HUES64 (cell line): ENCODE data around the gene FRA10AC1.

ENCODE experiments used
- H3K27ac ChIP-seq: 2 replicates; pipeline ENCODE4 v1.7.0; 2013; ENCODE audit warnings: low read depth, low read length, inconsistent platforms
- H3K27me3 ChIP-seq: 2 replicates; pipeline ENCODE4 v1.6.1; 2013; ENCODE audit warnings: mild to moderate bottlenecking, low read length; ENCODE audit not compliant: insufficient read depth
- H3K36me3 ChIP-seq: 2 replicates; pipeline ENCODE4 v1.6.1; 2013; ENCODE audit warnings: mild to moderate bottlenecking, low read length; ENCODE audit not compliant: insufficient read depth
- H3K4me1 ChIP-seq: 2 replicates; pipeline ENCODE4 v1.6.1; 2013; ENCODE audit warnings: mild to moderate bottlenecking, low read length, moderate library complexity; ENCODE audit not compliant: insufficient read depth
- H3K4me3 ChIP-seq: 2 replicates; pipeline ENCODE4 v1.5.1; 2013; ENCODE audit warnings: mild to moderate bottlenecking, low read length, moderate library complexity
- H3K9ac ChIP-seq: 2 replicates; pipeline ENCODE4 v1.6.1; 2013; ENCODE audit warnings: mild to moderate bottlenecking, low read depth, low read length
- H3K9me3 ChIP-seq: 2 replicates; pipeline ENCODE4 v1.6.1; 2013; ENCODE audit warnings: low read depth, low read length; ENCODE audit not compliant: insufficient read depth
- WGBS: fragments of 150-250, 120-280 bp; methylation state at CpG from one replicate; pipeline ENCODE4 v1.1.7; 2013; ENCODE audit warnings: missing lambda C conversion rate; 5-methylcytosine and 5-hydroxymethylcytosine counted together

FRA10AC1 gene

DNA sequence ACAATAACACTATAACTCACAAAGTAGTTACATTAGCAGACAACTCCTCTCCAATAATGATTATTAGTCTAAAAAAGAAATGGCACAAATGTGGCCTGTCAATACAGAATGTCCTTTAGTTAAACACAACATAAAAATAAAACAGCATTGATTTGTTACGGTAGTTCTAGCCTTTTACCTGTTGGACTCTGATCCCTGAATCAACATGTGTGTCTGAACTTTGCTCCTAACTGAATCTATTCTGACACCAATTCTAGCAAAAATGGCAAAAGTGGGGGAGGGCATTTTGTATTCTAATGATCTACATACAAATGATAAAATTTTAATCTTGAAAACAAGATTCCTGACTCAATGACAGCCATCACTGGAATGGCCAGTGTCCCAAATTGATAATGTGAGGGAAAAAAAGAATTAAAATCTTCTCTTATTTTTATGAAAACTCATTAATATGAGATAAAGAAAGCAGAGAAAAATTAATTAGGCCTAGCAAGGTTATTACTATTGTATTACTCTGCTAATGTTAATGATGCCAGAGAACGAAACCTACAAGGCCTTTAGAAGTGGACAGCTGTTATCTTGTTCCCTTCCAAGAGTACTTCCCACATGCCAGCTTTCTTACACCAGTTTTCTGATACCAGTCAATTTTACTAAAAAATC, 30.2 kb downstream of the FRA10AC1 start:
- H3K4me3 ChIP-seq = no peak overlapping the region
- H3K9ac ChIP-seq = no peak overlapping the region
- no peaks in the 10 kb centered on the region for H3K4me1 ChIP-seq
- H3K36me3 ChIP-seq = peaks cover 91% of the 10 kb centered on the region
- no peaks in the 10 kb centered on the region for H3K9me3 ChIP-seq
- H3K27me3 ChIP-seq = no peaks in the 10 kb centered on the region
- 93% methylated on average over 2 of the region's 2 CpGs for WGBS
- H3K27ac ChIP-seq = no peak overlapping the region

DNA sequence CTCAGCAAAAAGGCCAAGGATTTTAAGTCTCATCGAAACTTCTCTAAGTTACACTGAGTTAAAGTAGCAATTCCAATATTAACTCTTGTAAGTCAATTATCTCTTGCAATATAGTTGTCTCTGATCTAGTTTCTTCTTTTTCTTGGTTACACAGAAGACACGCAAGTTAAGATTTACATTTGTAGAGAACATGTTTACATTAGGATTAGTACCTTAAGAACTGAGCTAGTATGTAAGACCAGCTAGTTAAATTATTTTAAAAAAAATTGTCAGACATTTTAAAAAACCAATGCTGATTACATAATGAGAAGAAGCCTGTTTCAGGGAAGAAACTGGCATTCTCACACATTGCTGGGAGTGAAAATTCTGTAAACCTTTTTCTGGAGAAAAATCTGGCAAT, 31.4 kb downstream of the FRA10AC1 start:
- no peaks in the 10 kb centered on the region for H3K4me1 ChIP-seq
- no peak overlapping the region for H3K4me3 ChIP-seq
- peaks cover 87% of the 10 kb centered on the region for H3K36me3 ChIP-seq
- 95% methylated on average over 1 of the region's 2 CpGs for WGBS
- H3K27me3 ChIP-seq = no peaks in the 10 kb centered on the region
- no peaks in the 10 kb centered on the region for H3K9me3 ChIP-seq
- no peak overlapping the region for H3K27ac ChIP-seq
- no peak overlapping the region for H3K9ac ChIP-seq

DNA sequence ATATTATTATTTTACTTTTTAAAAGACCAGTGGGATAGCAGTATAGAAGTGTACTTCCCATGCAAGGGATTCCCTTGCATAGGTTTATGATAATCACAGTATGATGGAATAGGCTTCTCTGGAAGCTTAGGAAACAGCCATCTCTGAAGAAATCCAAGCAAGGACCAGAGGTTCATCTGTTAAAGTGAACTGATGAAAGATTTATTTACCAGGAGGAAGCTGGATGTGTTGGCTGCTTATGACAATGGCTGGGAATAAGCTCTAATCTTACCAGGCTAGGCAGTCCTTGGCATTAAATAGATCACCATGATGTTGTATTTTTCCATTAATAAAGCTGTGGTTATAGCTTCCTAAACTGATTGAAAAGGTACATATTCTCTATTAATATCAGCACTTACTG, 32.0 kb downstream of the FRA10AC1 start:
- Histone ChIP-seq H3K36me3 (peaks cover 85% of the 10 kb centered on the region), H3K9ac (no peak overlapping the region), H3K4me3 (no peak overlapping the region), H3K9me3 (no peaks in the 10 kb centered on the region), H3K27ac (no peak overlapping the region), H3K4me1 (no peaks in the 10 kb centered on the region), H3K27me3 (no peaks in the 10 kb centered on the region)

DNA sequence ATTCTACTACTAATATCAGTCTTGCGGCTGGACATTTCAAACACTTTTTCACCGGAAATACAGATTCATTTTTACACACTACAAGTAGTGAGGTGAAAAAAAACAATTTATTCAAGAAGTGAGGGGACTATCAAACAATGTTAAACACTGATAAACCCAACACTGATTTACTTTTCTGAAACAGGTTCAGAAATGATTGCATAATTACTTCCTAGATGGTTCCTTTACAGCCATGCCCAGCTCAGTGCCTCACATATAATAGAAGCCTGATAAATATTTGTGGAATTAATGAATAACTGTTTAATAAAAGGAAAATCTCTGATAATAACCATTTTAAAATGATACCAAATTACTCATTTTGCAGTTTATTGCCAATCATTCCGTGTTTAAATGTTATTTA, 34.6 kb downstream of the FRA10AC1 start:
- H3K4me3 ChIP-seq = no peak overlapping the region
- no peak overlapping the region for H3K9ac ChIP-seq
- no peak overlapping the region for H3K27ac ChIP-seq
- H3K9me3 ChIP-seq = no peaks in the 10 kb centered on the region
- H3K4me1 ChIP-seq = no peaks in the 10 kb centered on the region
- H3K27me3 ChIP-seq = no peaks in the 10 kb centered on the region
- WGBS = 100% methylated on average over 1 of the region's 3 CpGs
- H3K36me3 ChIP-seq = peaks cover 61% of the 10 kb centered on the region

DNA sequence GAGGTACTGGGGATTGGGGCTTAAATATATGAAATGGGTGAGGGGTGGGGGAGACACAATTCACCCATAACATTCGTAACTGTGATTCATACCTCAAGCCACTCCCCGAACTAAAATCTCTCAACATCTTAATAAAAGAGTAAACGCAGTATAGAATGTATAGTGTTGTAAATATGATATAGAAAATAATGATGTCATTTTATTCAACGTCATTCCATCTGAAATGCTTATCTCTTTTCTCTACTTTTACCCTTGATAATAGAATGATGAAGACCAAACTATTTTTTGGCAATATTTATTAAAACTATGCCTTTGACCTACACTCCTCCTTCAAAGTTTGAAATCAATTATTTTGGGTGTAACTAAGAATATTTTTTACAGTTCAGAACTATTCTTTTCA, 36.4 kb downstream of the FRA10AC1 start:
- Histone ChIP-seq H3K27me3 (no peaks in the 10 kb centered on the region), H3K4me1 (no peaks in the 10 kb centered on the region), H3K36me3 (peaks cover 48% of the 10 kb centered on the region), H3K9me3 (no peaks in the 10 kb centered on the region), H3K4me3 (no peak overlapping the region), H3K9ac (no peak overlapping the region), H3K27ac (no peak overlapping the region)
- WGBS = no CpG with 5 or more reads among the region's 4 CpGs

DNA sequence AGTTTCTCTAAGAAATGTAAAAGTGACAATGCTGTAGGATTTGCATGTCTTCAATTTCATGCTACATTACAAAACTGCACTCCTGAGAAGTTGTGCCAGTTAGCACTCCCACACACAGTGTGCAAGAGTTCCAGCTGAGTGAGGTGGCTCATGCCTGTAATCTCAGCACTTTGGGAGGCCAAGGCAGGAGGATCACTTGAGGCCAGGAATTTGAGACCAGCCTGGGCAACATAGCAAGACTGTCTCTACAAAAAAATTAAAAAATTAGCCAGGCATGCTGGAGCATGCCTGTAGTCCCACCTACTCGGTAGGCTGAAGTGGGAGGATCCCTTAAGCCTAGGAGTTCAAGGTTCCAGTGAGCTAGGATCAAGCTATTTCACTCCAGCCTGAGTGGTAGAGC, 44.6 kb downstream of the FRA10AC1 start:
- WGBS = 68% methylated on average over 1 of the region's 1 CpG
- Histone ChIP-seq H3K9ac (no peak overlapping the region), H3K36me3 (no peaks in the 10 kb centered on the region), H3K4me1 (no peaks in the 10 kb centered on the region), H3K27me3 (no peaks in the 10 kb centered on the region), H3K9me3 (no peaks in the 10 kb centered on the region), H3K27ac (no peak overlapping the region), H3K4me3 (no peak overlapping the region)

DNA sequence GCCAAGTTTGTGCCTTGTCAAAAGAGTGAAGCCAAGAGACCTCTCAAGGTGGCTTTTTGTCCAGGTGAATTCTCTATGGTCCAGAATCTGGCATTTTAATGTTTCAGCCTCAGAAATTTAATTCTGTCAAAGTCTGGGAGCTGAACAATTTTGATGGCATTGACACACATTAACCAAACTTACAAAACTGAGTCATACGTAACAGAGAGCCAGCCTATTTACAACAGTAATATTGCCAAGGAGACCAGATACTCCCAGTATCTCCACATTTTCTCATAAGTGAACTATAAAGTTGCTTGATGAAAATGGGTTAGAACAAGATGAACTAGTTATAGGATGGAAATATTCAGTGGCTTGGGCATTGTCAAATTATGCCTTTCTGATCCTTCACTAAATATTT, 46.2 kb downstream of the FRA10AC1 start:
- H3K9me3 ChIP-seq = no peaks in the 10 kb centered on the region
- no peak overlapping the region for H3K9ac ChIP-seq
- no peak overlapping the region for H3K27ac ChIP-seq
- H3K4me1 ChIP-seq = no peaks in the 10 kb centered on the region
- no peak overlapping the region for H3K4me3 ChIP-seq
- H3K36me3 ChIP-seq = no peaks in the 10 kb centered on the region
- 100% methylated on average over 1 of the region's 1 CpG for WGBS
- no peaks in the 10 kb centered on the region for H3K27me3 ChIP-seq

DNA sequence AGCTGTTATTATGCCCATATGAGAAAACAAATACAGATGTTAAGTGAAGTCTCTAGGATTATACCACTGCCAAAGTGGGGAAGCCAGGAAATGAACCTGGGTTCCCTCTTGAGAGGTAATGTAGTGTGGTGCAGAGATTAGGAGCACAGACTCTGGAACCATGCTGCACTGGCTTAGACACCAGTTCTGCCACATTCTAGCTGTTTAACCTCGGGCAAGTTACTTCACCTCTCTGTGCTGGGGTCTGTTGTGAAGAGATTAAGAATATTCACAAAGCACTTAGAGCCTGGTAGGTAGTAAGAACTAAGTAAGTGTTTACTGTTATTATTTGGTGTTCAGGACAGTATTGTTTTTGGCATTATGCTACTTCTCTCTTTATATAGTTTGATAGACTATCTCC, 48.2 kb downstream of the FRA10AC1 start:
- 94% methylated on average over 1 of the region's 1 CpG for WGBS
- no peaks in the 10 kb centered on the region for H3K4me1 ChIP-seq
- no peaks in the 10 kb centered on the region for H3K9me3 ChIP-seq
- H3K36me3 ChIP-seq = no peaks in the 10 kb centered on the region
- H3K4me3 ChIP-seq = no peak overlapping the region
- H3K27ac ChIP-seq = no peak overlapping the region
- H3K9ac ChIP-seq = no peak overlapping the region
- no peaks in the 10 kb centered on the region for H3K27me3 ChIP-seq

DNA sequence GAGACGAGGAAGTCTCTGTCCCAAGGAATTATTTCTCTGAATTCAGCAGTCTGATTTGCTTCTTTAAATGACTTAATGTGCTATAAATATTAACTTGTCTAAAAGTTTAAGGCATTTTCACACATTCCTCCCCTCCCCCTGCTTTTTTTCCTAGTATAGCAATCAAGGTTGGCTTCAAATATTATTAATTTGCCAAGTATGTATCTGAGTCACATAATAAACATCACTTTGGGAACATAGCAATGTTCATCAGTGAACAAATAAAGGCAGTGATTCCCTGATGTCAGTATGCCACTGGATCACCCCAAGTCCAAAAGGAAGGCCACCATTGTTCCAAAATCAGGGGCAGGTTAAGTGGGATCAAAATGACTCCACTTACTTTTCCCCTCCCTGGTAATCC, 49.5 kb downstream of the FRA10AC1 start:
- H3K27me3 ChIP-seq = no peaks in the 10 kb centered on the region
- no peak overlapping the region for H3K9ac ChIP-seq
- no peaks in the 10 kb centered on the region for H3K4me1 ChIP-seq
- no peak overlapping the region for H3K4me3 ChIP-seq
- no peaks in the 10 kb centered on the region for H3K36me3 ChIP-seq
- no peak overlapping the region for H3K27ac ChIP-seq
- 100% methylated on average over 1 of the region's 1 CpG for WGBS
- no peaks in the 10 kb centered on the region for H3K9me3 ChIP-seq

DNA sequence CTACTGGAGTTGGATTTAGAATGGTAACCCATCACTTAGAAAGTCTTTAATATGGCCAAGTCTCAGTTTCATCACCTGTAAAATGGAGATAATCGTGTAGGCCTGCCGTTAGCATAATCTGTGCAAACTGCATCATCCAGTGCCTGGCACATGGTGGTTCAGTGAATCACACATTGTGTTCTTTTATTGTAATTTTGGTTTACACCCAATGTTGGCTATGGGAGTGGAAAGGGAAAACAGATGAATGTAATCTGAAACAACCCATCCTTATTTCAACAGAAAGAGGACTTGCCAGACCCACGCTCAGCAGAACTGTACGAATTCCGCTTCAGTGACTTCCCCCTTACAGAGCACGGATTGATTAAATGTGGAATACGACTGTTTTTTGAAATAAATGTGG, 62.6 kb downstream of the FRA10AC1 start:
- no peaks in the 10 kb centered on the region for H3K27me3 ChIP-seq
- H3K4me1 ChIP-seq = no peaks in the 10 kb centered on the region
- no peak overlapping the region for H3K27ac ChIP-seq
- no peaks in the 10 kb centered on the region for H3K36me3 ChIP-seq
- H3K4me3 ChIP-seq = no peak overlapping the region
- WGBS = 87% methylated on average over 7 of the region's 7 CpGs
- no peak overlapping the region for H3K9ac ChIP-seq
- no peaks in the 10 kb centered on the region for H3K9me3 ChIP-seq

DNA sequence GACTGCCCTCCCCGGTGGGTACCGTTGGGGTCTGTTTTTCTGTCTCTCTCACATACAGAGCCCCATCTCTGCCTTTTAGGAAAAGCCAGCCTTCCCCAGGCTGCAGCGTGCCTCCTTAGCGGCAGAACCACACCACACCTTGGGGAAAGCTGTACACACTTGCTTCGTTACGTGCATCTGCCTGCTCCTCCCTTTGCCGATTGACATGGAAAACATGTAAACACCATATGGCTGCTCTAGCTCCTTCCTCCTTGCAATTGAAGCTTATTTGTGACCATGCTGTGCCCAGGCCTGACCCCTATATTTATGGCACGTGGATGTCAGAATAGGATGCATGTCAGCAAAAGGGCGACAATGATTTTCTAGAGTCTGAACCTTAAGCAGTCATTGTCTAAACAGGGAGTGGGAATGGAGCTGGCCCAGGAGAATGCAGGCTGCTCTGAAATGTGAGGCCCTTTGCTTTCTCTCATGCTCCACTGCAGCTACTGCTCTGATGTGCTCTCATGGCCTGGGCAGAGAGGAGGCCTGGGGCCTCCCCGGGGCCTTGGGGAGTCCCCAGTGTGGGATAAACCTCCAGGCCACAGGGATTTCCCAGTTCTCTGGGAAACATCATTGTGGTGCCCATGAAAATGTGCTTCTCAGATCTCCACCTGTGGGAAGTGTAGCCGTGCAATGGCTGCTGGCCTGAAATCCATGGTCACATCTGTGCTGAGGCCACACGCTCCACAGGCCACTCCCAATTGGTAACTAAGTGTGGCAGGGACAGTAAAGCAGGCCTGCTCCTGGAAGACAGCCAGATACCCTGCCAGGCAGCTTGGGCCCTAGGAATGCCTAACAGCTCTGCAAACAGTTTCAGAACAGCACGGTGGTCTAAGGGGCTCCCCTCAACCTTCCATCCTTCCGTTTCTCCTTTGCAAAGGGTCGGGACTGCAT, 71.5 kb downstream of the FRA10AC1 start:
- WGBS = 87% methylated on average over 15 of the region's 15 CpGs
- Histone ChIP-seq H3K9ac (no peak overlapping the region), H3K9me3 (no peaks in the 10 kb centered on the region), H3K4me3 (no peak overlapping the region), H3K36me3 (no peaks in the 10 kb centered on the region), H3K4me1 (no peaks in the 10 kb centered on the region), H3K27me3 (no peaks in the 10 kb centered on the region), H3K27ac (no peak overlapping the region)
